Amniotic stem cell (primary cell): Measurements from ENCODE around the gene DDX55.
"Not testable (repeated sequence)": the region's sequence is repeated elsewhere in the genome, so short reads cannot be mapped to it uniquely, and the experiment has no call there.

Experiments used
- DNase-seq: peaks from one replicate; lab custom pipeline; 2025; lab: John Stamatoyannopoulos, UW

Gene DDX55, protein sequence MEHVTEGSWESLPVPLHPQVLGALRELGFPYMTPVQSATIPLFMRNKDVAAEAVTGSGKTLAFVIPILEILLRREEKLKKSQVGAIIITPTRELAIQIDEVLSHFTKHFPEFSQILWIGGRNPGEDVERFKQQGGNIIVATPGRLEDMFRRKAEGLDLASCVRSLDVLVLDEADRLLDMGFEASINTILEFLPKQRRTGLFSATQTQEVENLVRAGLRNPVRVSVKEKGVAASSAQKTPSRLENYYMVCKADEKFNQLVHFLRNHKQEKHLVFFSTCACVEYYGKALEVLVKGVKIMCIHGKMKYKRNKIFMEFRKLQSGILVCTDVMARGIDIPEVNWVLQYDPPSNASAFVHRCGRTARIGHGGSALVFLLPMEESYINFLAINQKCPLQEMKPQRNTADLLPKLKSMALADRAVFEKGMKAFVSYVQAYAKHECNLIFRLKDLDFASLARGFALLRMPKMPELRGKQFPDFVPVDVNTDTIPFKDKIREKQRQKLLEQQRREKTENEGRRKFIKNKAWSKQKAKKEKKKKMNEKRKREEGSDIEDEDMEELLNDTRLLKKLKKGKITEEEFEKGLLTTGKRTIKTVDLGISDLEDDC

DNA sequence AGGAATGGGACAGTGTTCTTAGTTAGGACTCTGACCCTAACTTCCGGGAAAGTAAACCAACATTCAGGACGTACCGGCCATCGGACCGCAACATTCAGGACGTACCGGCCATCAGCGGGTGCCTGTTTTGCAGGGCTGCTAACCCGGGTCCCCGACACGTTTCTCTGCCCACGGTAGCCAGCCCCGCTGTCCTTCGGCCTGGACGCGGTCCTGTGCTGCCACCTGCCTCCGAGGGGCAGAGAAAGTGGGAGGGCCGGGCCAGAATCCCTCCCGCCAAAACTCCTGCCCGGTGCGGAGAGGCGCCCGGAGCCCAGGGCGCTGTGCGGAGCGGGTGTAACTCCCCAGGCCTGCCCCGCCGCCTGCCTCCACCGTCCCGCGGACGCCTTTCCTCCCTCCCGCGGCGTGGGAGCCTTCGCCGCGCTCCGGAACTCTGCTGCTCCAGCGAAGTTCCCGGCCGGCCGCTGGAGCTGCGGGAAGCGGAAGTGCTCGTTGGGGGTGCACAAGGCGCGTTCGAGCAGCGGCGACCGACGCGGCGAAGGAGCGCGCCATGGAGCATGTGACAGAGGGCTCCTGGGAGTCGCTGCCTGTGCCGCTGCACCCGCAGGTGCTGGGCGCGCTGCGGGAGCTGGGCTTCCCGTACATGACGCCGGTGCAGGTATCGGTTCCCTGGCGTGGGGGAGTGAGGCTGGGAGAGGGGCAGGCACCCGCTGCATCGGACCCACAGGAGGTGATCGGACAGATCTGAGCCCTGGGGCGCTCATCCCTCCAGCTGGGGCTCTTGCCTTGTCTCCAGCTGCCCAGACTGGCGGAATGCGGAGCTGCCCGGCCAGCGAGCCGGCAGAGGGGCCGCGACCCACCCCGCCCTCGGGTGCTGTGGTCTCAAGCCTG lies at the start of gene DDX55:
DDX55 (plus strand) TSS at position 498 of the 888 bp plus-strand sequence; CDS start at position 548, 50 bp downstream.
- DNase-seq, result peak; percentile 72

GRCh38 chr12:123554136-123554535 lies 47.8 kb upstream of the DDX55 start:
- DNase-seq, result not testable (repeated sequence)

DNA sequence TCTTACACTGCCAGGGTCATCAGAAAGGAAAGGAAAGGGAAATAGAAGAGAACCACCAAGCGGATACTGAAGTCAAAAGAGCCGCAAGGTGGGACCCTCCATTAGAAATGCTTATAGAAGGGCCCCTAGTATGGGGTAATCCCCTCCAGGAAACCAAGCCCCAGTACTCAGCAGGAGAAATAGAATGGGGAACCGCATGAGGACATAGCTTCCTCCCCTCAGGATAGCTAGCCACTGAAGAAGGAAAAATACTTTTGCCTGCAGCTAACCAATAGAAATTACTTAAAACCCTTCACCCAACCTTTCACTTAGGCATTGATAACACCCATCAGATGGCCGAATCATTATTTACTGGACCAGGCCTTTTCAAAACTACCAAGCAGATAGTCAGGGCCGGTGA lies 47.1 kb upstream of the DDX55 start:
- DNase-seq, result not testable (repeated sequence)

- DNase-seq, result not testable (repeated sequence)
Observed at GRCh38 chr12:123558487-123558886, 43.4 kb upstream of the DDX55 start.

DNA sequence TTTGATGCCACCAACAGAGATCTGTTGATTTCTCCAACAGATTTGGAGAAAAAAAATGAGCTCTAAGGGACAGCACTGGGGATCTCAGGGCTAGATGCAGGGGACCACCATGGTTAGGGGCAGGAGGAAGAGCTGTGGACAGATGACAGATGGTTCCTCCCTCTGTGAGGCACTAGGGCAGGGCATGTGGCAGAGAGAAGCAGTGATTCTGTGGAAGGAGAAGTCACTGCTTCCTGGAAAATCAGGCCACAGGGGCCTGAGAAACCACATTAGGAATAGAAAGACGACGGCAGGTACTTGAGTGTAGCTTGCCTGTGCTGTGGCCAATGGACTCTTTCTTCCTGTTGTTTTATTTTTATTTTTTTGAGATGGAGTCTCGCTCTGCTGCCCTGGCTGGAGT lies 42.4 kb upstream of the DDX55 start:
- DNase-seq, result no peak

DNA sequence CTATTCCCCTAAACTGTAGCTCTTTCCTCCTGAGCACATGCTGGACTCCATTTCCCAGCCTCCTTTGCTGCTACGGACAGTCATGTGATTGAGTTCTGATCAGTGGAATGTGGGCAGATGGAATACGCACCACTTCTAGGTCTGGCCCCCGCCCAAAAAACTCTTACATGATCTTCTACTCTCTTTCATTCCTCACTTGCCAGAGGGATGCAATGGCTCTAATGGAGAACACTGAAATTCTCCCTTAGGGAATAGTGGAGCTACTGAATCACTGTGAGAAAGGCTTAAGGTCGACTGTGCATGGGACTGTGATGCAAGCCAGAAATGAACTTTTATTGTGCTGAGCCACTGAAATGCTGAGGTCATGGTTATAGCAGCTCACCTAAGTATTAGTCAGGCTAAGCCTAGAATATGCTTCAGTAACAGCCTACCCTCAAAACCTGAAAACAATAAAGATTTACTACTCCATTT lies 30.5 kb upstream of the DDX55 start:
- no peak for DNase-seq

DNA sequence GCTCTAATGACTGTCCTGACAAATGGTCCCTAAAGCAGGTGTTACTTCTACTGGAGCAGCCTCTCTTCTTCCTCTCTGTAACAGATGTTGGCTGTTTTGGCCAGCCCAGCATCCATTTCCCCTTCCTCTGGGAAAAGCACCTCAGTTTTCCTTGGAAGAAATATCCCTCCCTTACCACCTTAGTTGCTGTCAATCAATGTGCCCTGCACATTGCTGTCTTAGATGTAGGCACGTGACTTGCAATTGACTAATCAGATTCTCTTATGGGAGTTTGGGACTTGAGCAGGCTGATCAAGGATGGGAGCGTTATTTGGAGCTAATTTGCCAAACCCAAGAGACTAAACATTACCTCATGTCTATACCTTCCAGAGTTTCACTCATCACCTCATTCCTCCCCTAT lies 29.5 kb upstream of the DDX55 start:
- DNase-seq, result no peak

GRCh38 chr12:123573870-123574269 lies 28.0 kb upstream of the DDX55 start:
- no peak for DNase-seq

DNA sequence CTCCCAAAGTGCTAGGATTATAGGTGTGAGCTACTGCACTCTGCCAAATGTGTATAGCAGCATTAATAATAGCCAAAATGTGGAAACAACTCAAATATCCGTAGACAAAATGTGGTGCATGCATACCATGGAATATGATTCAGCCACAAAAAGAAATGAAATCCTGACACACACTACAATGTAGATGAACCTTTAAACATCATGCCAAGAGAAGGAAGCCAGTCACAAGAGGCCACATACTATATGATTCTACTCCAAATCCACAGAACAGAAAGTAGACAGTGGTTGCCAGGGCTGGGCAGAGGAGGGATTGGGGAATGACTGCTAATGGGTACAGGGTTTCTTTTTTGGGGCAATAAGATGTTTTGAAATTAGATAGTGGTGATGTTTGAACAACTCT lies 25.3 kb upstream of the DDX55 start:
- DNase-seq, result no peak

GRCh38 chr12:123578243-123578642 lies 23.7 kb upstream of the DDX55 start:
- no peak for DNase-seq

DNA sequence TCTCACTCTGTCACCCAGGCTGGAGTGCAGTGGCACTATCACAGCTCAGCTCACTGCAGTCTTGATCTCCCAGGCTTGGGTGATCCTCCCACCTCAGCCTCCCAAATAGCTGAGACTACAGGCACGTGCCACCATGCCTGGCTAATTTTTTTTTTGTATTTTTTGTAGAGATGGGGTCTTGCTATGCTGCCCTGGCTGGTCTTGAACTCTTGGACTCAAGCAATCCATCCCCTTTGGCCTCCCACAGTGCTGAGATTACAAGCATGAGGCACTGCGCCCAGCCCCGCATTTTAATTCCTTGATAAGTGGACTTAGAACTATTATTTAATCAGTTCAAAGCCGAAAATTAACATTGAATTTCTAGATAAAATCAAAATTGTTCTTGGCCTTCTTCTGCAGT lies 23.1 kb upstream of the DDX55 start:
- not testable (repeated sequence) for DNase-seq

- DNase-seq, result no peak
Observed at GRCh38 chr12:123580772-123581171, 21.1 kb upstream of the DDX55 start.

DNA sequence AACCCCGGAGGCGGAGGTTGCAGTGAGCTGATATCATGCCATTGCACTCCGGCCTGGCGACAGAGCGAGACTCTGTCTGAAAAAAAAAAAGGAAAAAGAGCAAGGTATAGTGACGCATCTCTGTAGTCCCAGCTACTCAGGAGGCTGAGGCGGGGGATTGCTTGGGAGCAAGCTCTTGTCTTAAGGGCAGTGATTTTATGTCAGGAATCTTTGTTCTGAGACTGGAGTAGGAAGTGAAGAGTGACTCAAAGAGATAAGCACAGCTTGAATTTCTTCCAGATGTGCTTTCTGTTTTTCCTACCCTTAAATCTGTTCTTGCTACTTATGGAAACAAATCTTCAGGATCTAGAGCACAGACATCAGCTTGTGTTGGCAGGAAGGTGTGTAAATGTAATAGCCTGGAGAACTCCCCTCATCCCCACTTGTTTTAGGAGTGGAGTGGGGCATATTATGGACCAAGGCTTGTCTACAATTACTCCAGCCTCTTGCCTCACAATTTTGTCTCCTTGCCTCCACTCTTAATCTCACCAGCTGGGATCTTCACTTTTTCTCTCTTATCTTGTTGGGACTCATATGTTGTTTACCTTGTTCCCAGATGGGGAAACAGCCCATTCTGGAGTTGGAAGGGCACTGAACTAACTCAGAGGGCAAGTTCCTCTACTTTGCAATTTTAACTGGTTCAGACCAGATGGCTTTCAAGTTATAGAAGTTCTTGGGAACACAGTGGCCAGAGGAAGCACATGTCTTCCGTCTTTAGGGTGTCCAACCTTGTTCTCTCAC lies 10.0 kb upstream of the DDX55 start:
- no peak for DNase-seq

GRCh38 chr12:123595729-123596128 lies 6.2 kb upstream of the DDX55 start:
- no peak for DNase-seq

- DNase-seq, result no peak
Observed at GRCh38 chr12:123597100-123597499, 4.8 kb upstream of the DDX55 start.

DNA sequence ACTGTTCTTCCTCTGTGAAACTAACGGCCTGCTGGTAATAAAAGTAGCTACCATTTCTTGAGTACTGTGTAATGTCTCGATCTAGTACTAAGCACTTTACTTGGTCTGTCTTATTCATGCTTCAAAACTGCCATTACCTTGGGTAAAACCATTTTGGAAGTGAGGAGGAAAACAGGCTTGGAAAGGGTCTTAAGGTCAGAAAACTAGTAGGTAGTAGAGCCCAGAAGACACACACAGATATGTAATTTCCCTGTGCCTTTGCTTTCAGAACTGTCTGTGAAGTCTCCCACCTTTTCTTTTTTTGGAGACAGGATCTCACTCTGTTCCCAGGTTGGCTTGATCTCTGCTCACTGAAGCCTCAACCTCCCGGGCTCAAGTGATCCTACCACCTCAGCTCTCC lies 3.4 kb upstream of the DDX55 start:
- DNase-seq, result no peak

DNA sequence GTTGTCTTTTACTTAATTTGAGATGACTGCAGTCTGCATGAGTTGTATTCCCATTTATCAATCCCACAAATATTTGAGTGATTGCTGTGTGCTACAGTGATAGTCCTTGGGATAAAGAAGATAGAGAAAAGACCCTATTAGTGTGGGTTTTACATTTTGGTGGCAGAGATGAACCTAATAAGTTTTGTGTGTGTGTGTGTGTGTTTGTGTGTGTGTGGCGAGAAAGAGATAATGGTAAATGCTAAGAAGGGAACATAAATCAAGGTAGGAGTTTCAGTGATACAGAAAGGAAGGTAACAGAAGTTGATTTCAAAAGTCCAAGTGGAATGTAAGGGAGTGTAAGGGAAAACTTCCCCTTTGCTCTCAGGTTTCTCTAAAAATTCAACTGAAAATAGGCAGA lies 2.6 kb upstream of the DDX55 start:
- DNase-seq, result no peak

GRCh38 chr12:123599721-123600120 lies 2.2 kb upstream of the DDX55 start:
- no peak for DNase-seq

DNA sequence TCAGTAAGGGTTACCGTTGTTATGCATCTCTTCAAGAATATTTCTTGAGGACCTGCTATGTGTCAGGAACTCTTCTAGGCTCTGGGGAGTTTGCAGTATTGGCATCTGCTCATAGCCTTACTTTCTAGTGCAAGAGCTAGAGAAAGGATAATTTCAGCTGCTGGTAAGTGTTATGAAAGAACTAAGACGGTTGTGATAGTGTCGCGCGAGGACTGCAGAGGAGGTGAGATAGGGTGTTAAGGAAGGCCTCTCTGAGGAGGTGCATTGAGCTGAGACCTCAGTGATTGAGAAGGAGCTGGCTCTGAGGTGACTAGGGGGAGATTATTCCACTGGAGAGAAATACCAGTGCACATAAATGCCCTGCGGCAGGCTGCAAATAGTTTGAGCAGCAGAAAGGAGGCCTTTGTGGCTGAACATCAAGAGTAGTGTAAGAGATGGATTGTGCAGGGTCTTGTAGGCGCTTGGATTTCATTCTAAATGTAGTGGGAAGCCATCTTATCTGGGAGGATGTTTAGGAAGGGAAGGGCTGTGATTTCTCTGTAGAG lies 824 bp downstream of the DDX55 start:
- DNase-seq, result no peak

GRCh38 chr12:123603495-123603894 lies 1.6 kb downstream of the DDX55 start:
- DNase-seq, result not testable (repeated sequence)

DNA sequence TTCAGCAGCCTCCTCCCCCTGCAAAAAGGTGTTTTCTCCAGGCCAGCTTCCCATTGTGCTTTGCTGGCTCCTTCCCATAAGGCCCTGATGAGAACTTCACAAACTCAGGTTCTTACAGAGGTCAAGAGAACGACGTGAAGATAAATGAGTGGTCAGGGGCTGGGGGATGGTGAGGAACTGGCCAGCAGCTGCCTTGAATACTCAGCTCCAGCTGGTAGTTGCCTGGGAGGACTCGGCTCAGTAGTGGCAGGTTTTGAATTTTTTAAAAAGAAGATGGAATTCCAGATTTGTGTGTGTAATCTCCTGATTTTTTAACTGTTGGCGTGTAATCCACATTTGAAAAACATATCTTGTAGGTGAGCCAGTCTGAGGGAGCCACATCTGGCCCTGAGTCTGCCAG lies 5.9 kb downstream of the DDX55 start:
- DNase-seq, result no peak
